Endothelial cell of umbilical vein (primary cell): Measurements from ENCODE around the gene APRT.

Experiments used
- EZH2 ChIP-seq: IDR thresholded peaks from 2 replicates; pipeline ENCODE4 v1.6.1; 2012; ENCODE audit warnings: borderline replicate concordance, low read depth, mild to moderate bottlenecking, moderate library complexity, low read length, inconsistent platforms; ENCODE audit not compliant: severe bottlenecking
- POLR2A ChIP-seq: IDR thresholded peaks from 2 replicates; pipeline ENCODE4 v1.6.1; 2012; ENCODE audit warnings: low read depth, mild to moderate bottlenecking, control low read depth, low read length
- TF ChIP-seq, protein P1 (sequence below), 2 donors: IDR thresholded peaks; 1 replicate in 1 of 2; 2 replicates in 1 of 2; pipeline ENCODE4 v1.5.1; 2011; ENCODE audit warnings: low read length in 2 of 2, mild to moderate bottlenecking in 2 of 2, moderate library complexity in 2 of 2, control low read depth in 1 of 2, inconsistent platforms in 1 of 2, low read depth in 1 of 2; ENCODE audit not compliant: insufficient read depth in 1 of 2; ENCODE audit errors: extremely low read depth in 1 of 2

DNA sequence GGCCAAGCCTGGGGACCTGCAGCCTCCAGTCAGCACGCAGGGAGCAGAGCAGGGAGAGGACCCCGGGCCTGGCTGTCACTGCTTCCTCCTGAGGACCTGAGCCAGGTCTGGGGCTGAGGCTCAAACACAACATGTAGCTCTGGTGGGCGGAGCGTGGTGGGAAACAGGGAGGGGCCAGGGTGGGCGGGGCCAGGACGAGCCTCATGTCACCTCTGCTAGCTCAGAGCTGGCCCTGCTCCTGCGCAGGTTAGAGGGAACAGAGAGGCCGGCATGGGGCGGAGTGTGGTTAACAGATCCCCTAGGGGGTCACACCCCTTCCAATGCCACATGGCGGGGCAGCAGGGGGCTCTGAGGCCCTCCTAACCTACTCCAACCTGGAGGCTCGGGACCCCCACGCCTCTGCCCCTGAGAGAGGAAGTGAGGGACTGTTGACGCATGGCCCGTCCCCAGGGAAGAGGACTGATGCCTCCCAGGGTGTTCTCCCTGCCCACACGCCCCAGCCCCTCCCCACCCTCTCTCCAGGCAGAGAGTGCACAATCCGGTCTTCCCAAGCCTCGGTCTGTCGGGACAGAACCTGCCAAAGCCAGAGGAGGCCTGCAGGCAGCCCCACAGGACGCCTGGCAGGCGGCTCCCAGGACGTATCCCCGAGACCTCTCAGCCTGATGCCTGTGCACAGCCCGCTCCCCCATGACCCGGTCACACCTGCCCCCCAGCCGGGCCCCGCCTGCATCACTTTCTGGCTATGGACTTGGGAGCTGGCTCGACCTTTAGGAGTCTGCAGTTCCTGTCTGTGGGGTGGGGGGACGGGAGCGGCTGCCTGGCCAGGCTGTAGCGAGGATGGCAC lies 41.9 kb downstream of the APRT start:
- TF ChIP-seq, protein P1, sequence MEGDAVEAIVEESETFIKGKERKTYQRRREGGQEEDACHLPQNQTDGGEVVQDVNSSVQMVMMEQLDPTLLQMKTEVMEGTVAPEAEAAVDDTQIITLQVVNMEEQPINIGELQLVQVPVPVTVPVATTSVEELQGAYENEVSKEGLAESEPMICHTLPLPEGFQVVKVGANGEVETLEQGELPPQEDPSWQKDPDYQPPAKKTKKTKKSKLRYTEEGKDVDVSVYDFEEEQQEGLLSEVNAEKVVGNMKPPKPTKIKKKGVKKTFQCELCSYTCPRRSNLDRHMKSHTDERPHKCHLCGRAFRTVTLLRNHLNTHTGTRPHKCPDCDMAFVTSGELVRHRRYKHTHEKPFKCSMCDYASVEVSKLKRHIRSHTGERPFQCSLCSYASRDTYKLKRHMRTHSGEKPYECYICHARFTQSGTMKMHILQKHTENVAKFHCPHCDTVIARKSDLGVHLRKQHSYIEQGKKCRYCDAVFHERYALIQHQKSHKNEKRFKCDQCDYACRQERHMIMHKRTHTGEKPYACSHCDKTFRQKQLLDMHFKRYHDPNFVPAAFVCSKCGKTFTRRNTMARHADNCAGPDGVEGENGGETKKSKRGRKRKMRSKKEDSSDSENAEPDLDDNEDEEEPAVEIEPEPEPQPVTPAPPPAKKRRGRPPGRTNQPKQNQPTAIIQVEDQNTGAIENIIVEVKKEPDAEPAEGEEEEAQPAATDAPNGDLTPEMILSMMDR (IDR thresholded peaks at IDR 0.05; ENCODE audit: extremely low read depth in 1 of 2, insufficient read depth in 1 of 2, low read depth in 1 of 2, low read length in 2 of 2): no peak
- TF ChIP-seq EZH2: no peak
- no peak for TF ChIP-seq POLR2A
